BJ (cell line): ENCODE results near the gene TMC1. TPM values are rescaled to one million over a fixed set of nuclear protein-coding genes. Genes with fewer than 3 reads are reported as not detected.

Experiments used
- CTCF ChIA-PET: fragments of 350-600 bp; formaldehyde crosslinking; extraction: SDS; loops from one replicate; lab custom pipeline; 2021; ENCODE audit warnings: antibody characterized with exemption, inconsistent platforms; lab: Yijun Ruan, JAX
- POLR2A ChIA-PET: fragments of 300-600 bp; sonication (Branson Sonifier 250); formaldehyde crosslinking; extraction: SDS; loops from one replicate; lab custom pipeline; 2021; ENCODE audit warnings: antibody characterized with exemption; lab: Charles Lee
- DNase-seq: peaks from one replicate; pipeline ENCODE4 v3.0.0-alpha.2; 2011; ENCODE audit warnings: low read depth
- H3K27me3 ChIP-seq: 2 replicates; pipeline ENCODE4 v1.6.0; 2011; ENCODE audit warnings: low read length; ENCODE audit not compliant: control insufficient read depth, insufficient read depth
- H3K36me3 ChIP-seq: 2 replicates; pipeline ENCODE4 v1.5.1; 2011; ENCODE audit warnings: low read length; ENCODE audit not compliant: control insufficient read depth, insufficient read depth
- H3K4me3 ChIP-seq: 2 replicates; pipeline ENCODE4 v1.5.1; 2011; ENCODE audit warnings: low read depth, mild to moderate bottlenecking, control low read depth, low read length
- polyA plus RNA-seq: library from polyadenylated mRNA; depleted of rRNA; stranded (reverse); fragments of >200 nt; gene quantifications from 2 replicates; pipeline ENCODE4 v1.2.3, GENCODE V29; 2011
- TF ChIP-seq, protein P1 (sequence below): IDR thresholded peaks from 2 replicates; pipeline ENCODE4 v1.5.1; 2011; ENCODE audit warnings: low read depth, mild to moderate bottlenecking, control low read depth, inconsistent platforms, low read length, moderate library complexity; ENCODE audit not compliant: insufficient read depth

The TMC1 gene
- polyA plus RNA-seq, 1 experiment, result 1.2 TPM

DNA sequence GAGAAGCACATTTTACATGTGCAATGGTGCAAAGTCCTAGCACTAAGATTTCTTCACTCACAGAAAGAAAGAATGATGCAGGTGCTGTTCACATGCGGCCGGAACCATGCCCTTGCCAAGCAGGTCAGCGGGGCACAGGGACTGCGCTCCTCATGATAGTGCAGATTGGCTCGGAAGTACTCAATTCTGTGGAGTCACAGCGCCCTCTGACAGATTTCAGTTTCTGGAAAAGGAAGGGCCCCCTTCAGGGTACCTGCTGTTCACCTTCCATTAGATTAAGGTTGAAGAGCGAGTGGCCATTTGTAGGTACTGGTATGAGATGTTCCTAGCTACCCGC is 75.7 kb downstream of the TMC1 start:
- POLR2A ChIA-PET, result interaction anchor here (0.6 to 0.7 kb wide), 2 partner anchors 232 to 326 kb away, joined by 3 to 4 read pairs; no protein-coding TSS in a partner anchor
- CTCF ChIA-PET, result interaction anchor here (1.1 to 2.8 kb wide), 4 partner anchors 63 to 317 kb away, joined by 3 to 12 read pairs (median 5); no protein-coding TSS in a partner anchor
- TF ChIP-seq, protein P1, sequence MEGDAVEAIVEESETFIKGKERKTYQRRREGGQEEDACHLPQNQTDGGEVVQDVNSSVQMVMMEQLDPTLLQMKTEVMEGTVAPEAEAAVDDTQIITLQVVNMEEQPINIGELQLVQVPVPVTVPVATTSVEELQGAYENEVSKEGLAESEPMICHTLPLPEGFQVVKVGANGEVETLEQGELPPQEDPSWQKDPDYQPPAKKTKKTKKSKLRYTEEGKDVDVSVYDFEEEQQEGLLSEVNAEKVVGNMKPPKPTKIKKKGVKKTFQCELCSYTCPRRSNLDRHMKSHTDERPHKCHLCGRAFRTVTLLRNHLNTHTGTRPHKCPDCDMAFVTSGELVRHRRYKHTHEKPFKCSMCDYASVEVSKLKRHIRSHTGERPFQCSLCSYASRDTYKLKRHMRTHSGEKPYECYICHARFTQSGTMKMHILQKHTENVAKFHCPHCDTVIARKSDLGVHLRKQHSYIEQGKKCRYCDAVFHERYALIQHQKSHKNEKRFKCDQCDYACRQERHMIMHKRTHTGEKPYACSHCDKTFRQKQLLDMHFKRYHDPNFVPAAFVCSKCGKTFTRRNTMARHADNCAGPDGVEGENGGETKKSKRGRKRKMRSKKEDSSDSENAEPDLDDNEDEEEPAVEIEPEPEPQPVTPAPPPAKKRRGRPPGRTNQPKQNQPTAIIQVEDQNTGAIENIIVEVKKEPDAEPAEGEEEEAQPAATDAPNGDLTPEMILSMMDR, result no peak

DNA sequence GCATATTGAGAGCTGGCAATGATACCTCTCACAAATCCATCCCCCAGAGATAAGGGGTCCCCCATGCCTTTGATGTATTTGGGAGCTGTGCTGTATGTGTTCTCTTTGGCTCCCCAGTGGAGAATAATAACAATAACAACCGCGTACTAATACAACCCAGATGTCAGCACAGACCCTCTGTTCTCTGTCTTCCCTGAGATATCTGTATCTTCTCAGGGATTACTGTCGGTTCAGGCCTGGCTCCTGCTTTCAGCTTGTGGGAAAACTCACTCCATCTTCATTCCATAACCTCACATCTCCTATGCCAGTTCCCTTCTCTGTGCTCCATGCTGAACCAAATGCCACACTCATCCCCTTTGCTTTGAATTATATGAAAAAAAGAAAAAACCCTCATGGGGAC is 76.2 kb downstream of the TMC1 start:
- TF ChIP-seq, protein P1, result no peak

More for the DNA sequence above, 75.7 kb downstream of the TMC1 start:
- no peaks in the 10 kb centered on the region for H3K36me3 ChIP-seq
- H3K27me3 ChIP-seq, result no peaks in the 10 kb centered on the region
- DNase-seq, result no peak
- H3K4me3 ChIP-seq, result no peak overlapping the region

DNA sequence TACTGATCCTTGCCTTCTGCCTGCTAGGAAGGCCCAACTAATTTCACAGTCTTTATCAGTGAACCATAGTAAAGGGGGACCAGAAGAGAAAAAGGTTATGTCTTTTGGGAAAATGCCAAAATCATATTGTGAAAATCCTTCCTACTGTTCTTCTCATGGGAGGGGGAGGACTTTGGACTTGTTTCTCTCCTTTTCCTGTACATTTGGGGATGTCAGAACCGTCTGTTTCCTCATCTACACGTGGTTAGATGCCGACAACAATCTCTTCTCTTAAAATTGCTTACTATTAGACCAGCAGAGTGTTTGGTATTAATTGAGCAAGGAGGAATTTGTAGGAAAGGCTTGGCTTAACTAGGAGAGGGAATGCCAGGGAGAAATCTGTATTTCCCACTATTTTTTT is 77.2 kb downstream of the TMC1 start:
- POLR2A ChIA-PET, result no interaction called here
- H3K4me3 ChIP-seq, result no peak overlapping the region
- CTCF ChIA-PET, result interaction anchor here (2.8 kb wide), 1 partner anchor 318 kb away, joined by 12 read pairs; no protein-coding TSS in a partner anchor
- TF ChIP-seq, protein P1, result no peak
- no peaks in the 10 kb centered on the region for H3K36me3 ChIP-seq
- no peaks in the 10 kb centered on the region for H3K27me3 ChIP-seq
- DNase-seq, result no peak

More for the DNA sequence above, 76.2 kb downstream of the TMC1 start:
- H3K36me3 ChIP-seq, result no peaks in the 10 kb centered on the region
- POLR2A ChIA-PET, result no interaction called here
- no peak for DNase-seq
- no peaks in the 10 kb centered on the region for H3K27me3 ChIP-seq
- H3K4me3 ChIP-seq, result no peak overlapping the region
- CTCF ChIA-PET, result interaction anchor here (1.1 to 2.8 kb wide), 4 partner anchors 64 to 317 kb away, joined by 3 to 12 read pairs (median 5); no protein-coding TSS in a partner anchor

DNA sequence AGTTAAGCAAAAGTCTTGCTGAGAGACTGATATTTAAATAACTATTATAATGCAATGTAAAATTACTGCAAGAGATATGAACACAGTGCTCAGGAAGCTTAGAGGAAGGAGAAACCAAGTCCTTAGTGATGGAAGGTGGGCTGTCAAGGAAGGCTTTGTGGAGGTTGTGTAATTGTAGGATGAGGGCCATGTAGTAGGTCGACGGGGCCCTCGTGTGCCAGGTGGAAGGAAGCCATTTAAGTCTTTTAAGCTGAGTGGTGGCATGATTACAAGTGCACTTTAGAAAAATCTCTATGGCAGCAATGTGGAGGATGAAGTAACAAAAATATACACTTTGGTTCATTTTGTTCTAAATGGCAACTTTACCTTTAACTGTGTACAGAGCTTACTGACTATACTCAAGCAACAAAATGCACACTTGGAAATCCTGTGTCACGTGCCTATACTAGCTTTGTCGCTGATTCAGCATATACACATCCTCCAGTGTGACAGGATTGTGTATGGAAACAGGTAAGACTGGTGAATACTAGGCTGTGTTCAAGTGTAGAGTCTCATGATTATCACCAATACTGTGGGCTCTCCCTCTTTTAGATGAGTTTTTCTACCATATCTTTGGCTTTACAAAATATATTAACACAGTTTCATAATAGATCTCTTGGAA is 78.6 kb downstream of the TMC1 start:
- CTCF ChIA-PET, result interaction anchor here (1.5 to 1.9 kb wide), 2 partner anchors 235 to 319 kb away, joined by 8 read pairs; partner anchors contain the start of gene ZFAND5
- no peak for DNase-seq
- TF ChIP-seq, protein P1, result no peak
- no peaks in the 10 kb centered on the region for H3K36me3 ChIP-seq
- no peaks in the 10 kb centered on the region for H3K27me3 ChIP-seq
- POLR2A ChIA-PET, result no interaction called here
- no peak overlapping the region for H3K4me3 ChIP-seq

DNA sequence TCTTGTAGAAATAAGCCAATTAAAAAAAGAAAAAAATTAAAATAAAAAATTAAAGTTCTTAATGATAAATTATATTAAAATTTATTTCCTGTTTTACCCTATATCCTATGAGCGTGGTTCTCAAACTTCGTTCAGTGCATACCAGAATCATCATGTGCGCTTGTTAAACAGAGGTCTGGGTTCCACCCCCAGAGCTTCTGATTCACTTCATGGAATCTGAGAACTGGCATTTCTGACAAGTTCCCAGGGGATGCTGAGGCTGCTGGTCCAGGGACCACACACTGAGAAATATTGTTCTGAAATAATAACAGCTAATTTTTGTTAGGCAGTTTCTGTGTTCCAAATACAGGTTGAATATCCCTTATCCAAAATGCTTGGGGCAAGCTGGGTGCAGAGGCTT is 79.3 kb downstream of the TMC1 start:
- no peak for DNase-seq
- ChIA-PET POLR2A (no interaction called here), CTCF (interaction anchor here (1.5 to 1.9 kb wide), 2 partner anchors 235 to 320 kb away, joined by 8 read pairs; partner anchors contain the start of gene ZFAND5)
- Histone ChIP-seq H3K36me3 (no peaks in the 10 kb centered on the region), H3K4me3 (no peak overlapping the region), H3K27me3 (no peaks in the 10 kb centered on the region)
- TF ChIP-seq, protein P1, result no peak
